ENCODE data around the gene NTRK1. TPM values are rescaled to one million over a fixed set of nuclear protein-coding genes. Genes with fewer than 3 reads are reported as not detected.

NTRK1 gene
- total and polyA plus RNA-seq, 2 donors (not counting 1 experiment from before 2014, with no cell fraction given) = not detected

- no peak overlapping the region for H2AFZ ChIP-seq (ENCODE audit: low read length)
- DNase-seq (ENCODE audit: low read depth in 2 of 2) = no peak
- H3K9ac ChIP-seq (ENCODE audit: insufficient read depth, low read length) = no peak overlapping the region
- TF ChIP-seq EZH2 (IDR thresholded peaks at IDR 0.05; ENCODE audit: low read length, missing control alignments) (no peak), CTCF (conservative IDR thresholded peaks at IDR 0.05 in 1 of 2, IDR thresholded peaks at IDR 0.05 in 1 of 2; ENCODE audit: low read depth in 1 of 2, low read length in 2 of 2) (no peak)
- no peak overlapping the region for H3K4me3 ChIP-seq (replicated peaks in 1 of 4; ENCODE audit: control extremely low read depth in 1 of 4, insufficient read depth in 1 of 4, low read depth in 3 of 4, low read length in 4 of 4)
- H3K27me3 ChIP-seq (ENCODE audit: control insufficient read depth, insufficient read depth, low read length) = no peaks in the 10 kb centered on the region
- H3K27ac ChIP-seq (ENCODE audit: insufficient read depth, low read length) = no peak overlapping the region
- no peak overlapping the region for H3K4me2 ChIP-seq (ENCODE audit: extremely low read depth, insufficient read depth, low read length)
- H4K20me1 ChIP-seq (ENCODE audit: control insufficient read depth, extremely low read depth, insufficient read depth, low read length) = no peaks in the 10 kb centered on the region
- H3K79me2 ChIP-seq (ENCODE audit: control insufficient read depth, insufficient read depth, low read length) = peaks cover 13% of the 10 kb centered on the region
- H3K36me3 ChIP-seq (ENCODE audit: control insufficient read depth, insufficient read depth, low read length) = peaks cover 47% of the 10 kb centered on the region
- H3K4me1 ChIP-seq (ENCODE audit: control insufficient read depth, extremely low read depth, insufficient read depth, low read length) = peaks cover 26% of the 10 kb centered on the region
- no peaks in the 10 kb centered on the region for H3K9me3 ChIP-seq (ENCODE audit: control insufficient read depth, insufficient read depth, low read depth, low read length)
Observed at GRCh38 chr1:156909671-156910070, 49.0 kb downstream of the NTRK1 start.

DNA sequence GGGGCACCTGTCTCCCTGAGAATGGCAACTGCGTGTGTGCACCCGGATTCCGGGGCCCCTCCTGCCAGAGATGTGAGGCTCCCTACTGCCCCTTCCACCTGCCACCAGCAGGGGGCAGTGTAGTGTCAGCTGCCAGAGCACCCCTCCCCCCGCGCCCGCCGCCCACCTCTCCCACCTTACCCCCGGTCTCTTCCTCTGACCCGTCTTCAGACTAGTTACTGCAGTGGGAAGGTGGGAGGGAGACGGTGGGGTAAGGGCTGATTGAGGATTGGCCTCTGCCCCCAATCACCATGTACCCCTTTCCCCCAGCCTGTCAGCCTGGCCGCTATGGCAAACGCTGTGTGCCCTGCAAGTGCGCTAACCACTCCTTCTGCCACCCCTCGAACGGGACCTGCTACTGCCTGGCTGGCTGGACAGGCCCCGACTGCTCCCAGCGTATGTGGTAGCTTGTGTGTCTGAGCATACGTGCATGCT, 49.7 kb downstream of the NTRK1 start:
- Histone ChIP-seq H3K4me3 (replicated peaks in 1 of 4; ENCODE audit: control extremely low read depth in 1 of 4, insufficient read depth in 1 of 4, low read depth in 3 of 4, low read length in 4 of 4) (no peak overlapping the region), H3K36me3 (ENCODE audit: control insufficient read depth, insufficient read depth, low read length) (peaks cover 44% of the 10 kb centered on the region), H4K20me1 (ENCODE audit: control insufficient read depth, extremely low read depth, insufficient read depth, low read length) (no peaks in the 10 kb centered on the region), H3K4me1 (ENCODE audit: control insufficient read depth, extremely low read depth, insufficient read depth, low read length) (peaks cover 22% of the 10 kb centered on the region), H3K9me3 (ENCODE audit: control insufficient read depth, insufficient read depth, low read depth, low read length) (no peaks in the 10 kb centered on the region), H2AFZ (ENCODE audit: low read length) (no peak overlapping the region), H3K79me2 (ENCODE audit: control insufficient read depth, insufficient read depth, low read length) (peaks cover 6% of the 10 kb centered on the region), H3K27me3 (ENCODE audit: control insufficient read depth, insufficient read depth, low read length) (no peaks in the 10 kb centered on the region), H3K9ac (ENCODE audit: insufficient read depth, low read length) (no peak overlapping the region), H3K4me2 (ENCODE audit: extremely low read depth, insufficient read depth, low read length) (no peak overlapping the region), H3K27ac (ENCODE audit: insufficient read depth, low read length) (no peak overlapping the region)
- TF ChIP-seq CTCF (conservative IDR thresholded peaks at IDR 0.05 in 1 of 2, IDR thresholded peaks at IDR 0.05 in 1 of 2; ENCODE audit: low read depth in 1 of 2, low read length in 2 of 2) = peak; percentile 50 to 72
- TF ChIP-seq EZH2 (IDR thresholded peaks at IDR 0.05; ENCODE audit: low read length, missing control alignments) = no peak
- no peak for DNase-seq (ENCODE audit: low read depth in 2 of 2)

DNA sequence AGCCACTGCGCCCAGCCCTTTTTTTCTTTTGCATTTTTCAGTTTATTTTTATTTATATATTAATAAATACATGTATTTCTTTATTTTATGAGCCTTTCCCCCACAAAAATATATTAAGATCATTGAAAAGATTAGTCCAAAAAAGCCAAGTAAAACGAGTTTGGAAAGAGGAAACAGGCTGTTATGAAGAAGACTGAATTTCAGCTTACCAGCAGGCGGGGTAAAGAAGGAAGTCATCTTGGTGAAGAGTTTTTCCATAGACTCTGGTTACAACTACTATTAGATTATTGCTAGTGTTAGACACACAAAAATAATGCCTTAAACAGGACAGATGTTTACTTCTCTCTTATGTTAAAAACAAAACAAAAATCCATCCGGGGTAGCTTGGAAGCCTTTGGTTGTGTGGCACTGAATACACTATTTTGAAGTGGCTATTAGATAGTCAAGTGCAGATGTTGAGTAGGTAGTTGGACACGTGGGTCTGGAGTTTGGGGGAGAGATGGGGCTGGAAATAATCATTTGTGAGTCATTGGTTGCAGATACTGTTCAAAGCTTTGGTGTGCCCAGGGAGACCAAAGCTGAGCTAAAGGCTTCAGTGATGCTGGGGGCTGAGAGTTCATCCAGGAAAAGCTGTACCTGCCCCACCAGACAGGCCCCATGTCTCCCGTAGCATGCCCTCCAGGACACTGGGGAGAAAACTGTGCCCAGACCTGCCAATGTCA, 51.1 kb downstream of the NTRK1 start:
- no peaks in the 10 kb centered on the region for H3K27me3 ChIP-seq (ENCODE audit: control insufficient read depth, insufficient read depth, low read length)
- peaks cover 19% of the 10 kb centered on the region for H3K4me1 ChIP-seq (ENCODE audit: control insufficient read depth, extremely low read depth, insufficient read depth, low read length)
- H3K9ac ChIP-seq (ENCODE audit: insufficient read depth, low read length) = no peak overlapping the region
- H3K4me3 ChIP-seq (replicated peaks in 1 of 4; ENCODE audit: control extremely low read depth in 1 of 4, insufficient read depth in 1 of 4, low read depth in 3 of 4, low read length in 4 of 4) = no peak overlapping the region
- H3K27ac ChIP-seq (ENCODE audit: insufficient read depth, low read length) = no peak overlapping the region
- H3K9me3 ChIP-seq (ENCODE audit: control insufficient read depth, insufficient read depth, low read depth, low read length) = no peaks in the 10 kb centered on the region
- H3K79me2 ChIP-seq (ENCODE audit: control insufficient read depth, insufficient read depth, low read length) = no peaks in the 10 kb centered on the region
- no peak for TF ChIP-seq CTCF (conservative IDR thresholded peaks at IDR 0.05 in 1 of 2, IDR thresholded peaks at IDR 0.05 in 1 of 2; ENCODE audit: low read depth in 1 of 2, low read length in 2 of 2)
- no peak overlapping the region for H2AFZ ChIP-seq (ENCODE audit: low read length)
- no peaks in the 10 kb centered on the region for H4K20me1 ChIP-seq (ENCODE audit: control insufficient read depth, extremely low read depth, insufficient read depth, low read length)
- peaks cover 40% of the 10 kb centered on the region for H3K36me3 ChIP-seq (ENCODE audit: control insufficient read depth, insufficient read depth, low read length)
- DNase-seq (ENCODE audit: low read depth in 2 of 2) = no peak
- no peak overlapping the region for H3K4me2 ChIP-seq (ENCODE audit: extremely low read depth, insufficient read depth, low read length)
